Measurements from ENCODE around the gene EFNB2. TPM values are rescaled to one million over a fixed set of nuclear protein-coding genes. Genes with fewer than 3 reads are reported as not detected.

The EFNB2 gene
- polyA plus RNA-seq, 1 experiment: 2.6 TPM

- POLR2A ChIA-PET: interaction anchor here (0.7 kb wide), 1 partner anchor 240 kb away, joined by 3 read pairs; no protein-coding TSS in a partner anchor
- H3K4me3 ChIP-seq (ENCODE audit: low read depth, low read length): no peak overlapping the region
- H3K27ac ChIP-seq (ENCODE audit: low read depth, low read length): no peak overlapping the region
- no peaks in the 10 kb centered on the region for H3K27me3 ChIP-seq (ENCODE audit: control insufficient read depth, insufficient read depth, low read length)
- CTCF ChIA-PET: interaction anchor here (0.7 kb wide), 1 partner anchor 421 kb away, joined by 3 read pairs; no protein-coding TSS in a partner anchor
- no peaks in the 10 kb centered on the region for H3K9me3 ChIP-seq (ENCODE audit: control insufficient read depth, insufficient read depth, low read length)
- TF ChIP-seq CTCF (IDR thresholded peaks at IDR 0.05; ENCODE audit: low read depth, low read length): no peak
- no peak for DNase-seq (ENCODE audit: low read depth, low spot score)
Measured at GRCh38 chr13:106486287-106486686, 49.2 kb downstream of the EFNB2 start.

GRCh38 chr13:106484537-106485193 is 50.8 kb downstream of the EFNB2 start:
- CTCF ChIA-PET: no interaction called here
- no peak overlapping the region for H3K4me3 ChIP-seq (ENCODE audit: low read depth, low read length)
- TF ChIP-seq CTCF (IDR thresholded peaks at IDR 0.05; ENCODE audit: low read depth, low read length): no peak
- H3K9me3 ChIP-seq (ENCODE audit: control insufficient read depth, insufficient read depth, low read length): no peaks in the 10 kb centered on the region
- POLR2A ChIA-PET: no interaction called here
- DNase-seq (ENCODE audit: low read depth, low spot score): no peak
- no peaks in the 10 kb centered on the region for H3K27me3 ChIP-seq (ENCODE audit: control insufficient read depth, insufficient read depth, low read length)
- no peak overlapping the region for H3K27ac ChIP-seq (ENCODE audit: low read depth, low read length)

- no peak for TF ChIP-seq CTCF (IDR thresholded peaks at IDR 0.05; ENCODE audit: low read depth, low read length)
- DNase-seq (ENCODE audit: low read depth, low spot score): no peak
- no peak overlapping the region for H3K4me3 ChIP-seq (ENCODE audit: low read depth, low read length)
- ChIA-PET CTCF (no interaction called here), POLR2A (no interaction called here)
- H3K27ac ChIP-seq (ENCODE audit: low read depth, low read length): no peak overlapping the region
- H3K27me3 ChIP-seq (ENCODE audit: control insufficient read depth, insufficient read depth, low read length): no peaks in the 10 kb centered on the region
- no peaks in the 10 kb centered on the region for H3K9me3 ChIP-seq (ENCODE audit: control insufficient read depth, insufficient read depth, low read length)
Measured at GRCh38 chr13:106484084-106484483, 51.4 kb downstream of the EFNB2 start.

- no peaks in the 10 kb centered on the region for H3K27me3 ChIP-seq (ENCODE audit: control insufficient read depth, insufficient read depth, low read length)
- no peaks in the 10 kb centered on the region for H3K9me3 ChIP-seq (ENCODE audit: control insufficient read depth, insufficient read depth, low read length)
- POLR2A ChIA-PET: no interaction called here
- no peak overlapping the region for H3K27ac ChIP-seq (ENCODE audit: low read depth, low read length)
- CTCF ChIA-PET: interaction anchor here (0.6 to 1.1 kb wide), 2 partner anchors 11 to 13 kb away, joined by 3 read pairs; no protein-coding TSS in a partner anchor
- DNase-seq (ENCODE audit: low read depth, low spot score): no peak
- H3K4me3 ChIP-seq (ENCODE audit: low read depth, low read length): no peak overlapping the region
- no peak for TF ChIP-seq CTCF (IDR thresholded peaks at IDR 0.05; ENCODE audit: low read depth, low read length)
Measured at GRCh38 chr13:106481919-106482318, 53.5 kb downstream of the EFNB2 start.

- ChIA-PET POLR2A (no interaction called here), CTCF (no interaction called here)
- Histone ChIP-seq H3K4me3 (ENCODE audit: low read depth, low read length) (no peak overlapping the region), H3K9me3 (ENCODE audit: control insufficient read depth, insufficient read depth, low read length) (no peaks in the 10 kb centered on the region), H3K27ac (ENCODE audit: low read depth, low read length) (no peak overlapping the region), H3K27me3 (ENCODE audit: control insufficient read depth, insufficient read depth, low read length) (no peaks in the 10 kb centered on the region)
- TF ChIP-seq CTCF (IDR thresholded peaks at IDR 0.05; ENCODE audit: low read depth, low read length): no peak
- no peak for DNase-seq (ENCODE audit: low read depth, low spot score)
Measured at GRCh38 chr13:106480351-106480910, 55.0 kb downstream of the EFNB2 start.

All from AG04450 (cell line).